K562 (cell line): ENCODE results near the gene PSMB2. TPM values are rescaled to one million over a fixed set of nuclear protein-coding genes. Genes with fewer than 3 reads are reported as not detected.
A peak's percentile ranks its signal among the peaks of the same experiment; 100 is the strongest.

Source experiments
- ARID1B ChIP-seq: fragments of 450-650 bp; IDR thresholded peaks from 2 replicates; pipeline ENCODE4 v1.6.1; 2016; ENCODE audit warnings: antibody characterized with exemption, mild to moderate bottlenecking, inconsistent platforms
- BCOR ChIP-seq: fragments of 450-650 bp; IDR thresholded peaks from 2 replicates; pipeline ENCODE4 v1.6.1; 2016
- E2F8 ChIP-seq: fragments of 450-650 bp; IDR thresholded peaks from 2 replicates; pipeline ENCODE4 v1.7.1; 2018; ENCODE audit warnings: mild to moderate bottlenecking, low read depth; ENCODE audit not compliant: partially characterized antibody
- FOXA3 ChIP-seq, 2 experiments: fragments of 450-650 bp in 1 of 2; sonication (generic) in 1 of 2; formaldehyde crosslinking; IDR thresholded peaks in 1 of 2; conservative IDR thresholded peaks in 1 of 2; 2 replicates each; pipeline versions ENCODE4 v1.4.0 to v1.8.0; 2020 to 2022; ENCODE audit warnings: mild to moderate bottlenecking in 2 of 2, missing genetic modification reagents in 1 of 2
- MAZ ChIP-seq, 2 experiments: fragments of 450-650 bp in 1 of 2; sonication (generic) in 1 of 2; formaldehyde crosslinking; IDR thresholded peaks in 1 of 2; conservative IDR thresholded peaks in 1 of 2; 2 replicates each; pipeline versions ENCODE4 v1.4.0 to v1.5.0; 2020; ENCODE audit warnings: mild to moderate bottlenecking in 1 of 2, missing genetic modification reagents in 1 of 2
- NCOA1 ChIP-seq: fragments of 450-650 bp; IDR thresholded peaks from 2 replicates; pipeline ENCODE4 v1.6.1; 2016; ENCODE audit warnings: low read depth
- RFX7 ChIP-seq: fragments of 250-450 bp; sonication (Bioruptor Pico); IDR thresholded peaks from 2 replicates; pipeline ENCODE4 v1.5.1; 2021; ENCODE audit warnings: mild to moderate bottlenecking
- SETDB1 ChIP-seq: IDR thresholded peaks from one replicate; pipeline ENCODE4 v1.6.1; 2012; ENCODE audit warnings: low read length, control low read depth, inconsistent platforms
- STAT5A ChIP-seq: IDR thresholded peaks from 2 replicates; pipeline ENCODE4 v1.6.1; 2012; ENCODE audit warnings: low read length, inconsistent platforms, borderline replicate concordance
- TRIM25 ChIP-seq: fragments of 450-650 bp; IDR thresholded peaks from 2 replicates; pipeline ENCODE4 v1.7.0; 2016; ENCODE audit warnings: borderline replicate concordance
- U2AF1 ChIP-seq: fragments of 200-400 bp; formaldehyde crosslinking; optimal IDR thresholded peaks from 2 replicates; pipeline ENCODE3; 2017; ENCODE audit warnings: mild to moderate bottlenecking, low read depth, low read length, moderate library complexity
- UBTF ChIP-seq, 2 experiments: IDR thresholded peaks; 2 replicates each; pipeline ENCODE4 v1.6.1; 2012; ENCODE audit warnings: improper control_type of control experiment in 2 of 2, low read depth in 2 of 2, low read length in 2 of 2, borderline replicate concordance in 1 of 2
- ZEB2 ChIP-seq: fragments of 450-650 bp; IDR thresholded peaks from 2 replicates; pipeline ENCODE4 v1.6.1; 2016
- polyA plus RNA-seq, 8 experiments: library from polyadenylated mRNA; depleted of rRNA in 4 of 8; stranded (reverse) in 5 of 8; unstranded in 3 of 8; fragments of >200 nt; fragmentation: Nextera tagmentation in 2 of 8; fragmentation: Illumina TruSeq in 1 of 8; extraction: Ambion mirVana in 2 of 8; extraction: Trizol in 1 of 8; gene quantifications; 2 replicates each; pipeline versions ENCODE4 v1.2.1 to v1.2.3, GENCODE V29; 2011 to 2014; ENCODE audit warnings: inconsistent platforms in 1 of 8, missing spikeins in 1 of 8
- total RNA-seq, 7 experiments: library from RNA; depleted of rRNA in 6 of 7; stranded (reverse); fragments of >200 nt in 6 of 7; fragmentation: Illumina TruSeq in 2 of 7; extraction: Trizol in 2 of 7; gene quantifications; 2 replicates each; pipeline versions ENCODE4 v1.2.1 to v1.2.3, GENCODE V29; 2011 to 2021; ENCODE audit warnings: low replicate concordance in 1 of 7
- TF ChIP-seq, protein P1 (sequence below), 2 experiments: IDR thresholded peaks; 2 replicates each; pipeline ENCODE4 v1.6.1; 2011; ENCODE audit warnings: borderline replicate concordance in 1 of 2, control low read depth in 1 of 2, low read depth in 1 of 2, low read length in 1 of 2, mild to moderate bottlenecking in 1 of 2, mixed read lengths in 1 of 2, moderate library complexity in 1 of 2; ENCODE audit not compliant: insufficient read depth in 1 of 2, insufficient read length in 1 of 2, poor library complexity in 1 of 2, severe bottlenecking in 1 of 2; ENCODE audit errors: extremely low read depth in 1 of 2
- TF ChIP-seq, protein P2 (sequence below): fragments of 450-650 bp; formaldehyde crosslinking; conservative IDR thresholded peaks from 2 replicates; pipeline ENCODE4 v1.4.0; 2022; ENCODE audit warnings: mild to moderate bottlenecking, missing genetic modification characterization
- TF ChIP-seq, protein P3 (sequence below): fragments of 250-450 bp; sonication (Bioruptor Pico); IDR thresholded peaks from 2 replicates; pipeline ENCODE4 v1.5.0; 2022; ENCODE audit warnings: mild to moderate bottlenecking

Gene PSMB2
- total and polyA plus RNA-seq, 9 of the 15 experiments (the other 6 are each of a cell fraction or from before 2014, with no cell fraction given): 71.7 to 543 (median 165) TPM

DNA sequence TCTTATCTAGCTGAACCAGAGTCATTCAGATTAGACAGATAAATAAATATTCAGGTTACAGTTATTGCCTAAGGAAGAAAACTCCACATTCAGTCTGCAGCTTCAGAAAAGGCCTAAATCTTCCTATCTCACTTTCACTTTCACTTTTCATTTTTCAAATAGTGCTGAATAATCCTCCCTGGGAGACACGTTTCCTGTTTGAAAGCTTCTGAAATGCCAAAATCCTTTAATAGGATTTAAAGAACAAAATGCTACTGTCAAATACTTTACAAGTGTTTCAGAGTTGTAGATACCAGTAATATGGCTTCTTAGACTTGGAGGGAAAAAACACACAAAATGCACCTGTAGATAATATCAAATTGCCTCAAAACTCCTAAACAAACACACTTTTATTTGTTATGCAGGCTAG, 3.9 kb downstream of the PSMB2 start (continued):
- no peak for TF ChIP-seq E2F8
- TF ChIP-seq UBTF (IDR thresholded peaks at IDR 0.05; ENCODE audit: borderline replicate concordance in 1 of 2, low read depth in 2 of 2, low read length in 2 of 2): no peak
- no peak for TF ChIP-seq NCOA1
- TF ChIP-seq, protein P1, sequence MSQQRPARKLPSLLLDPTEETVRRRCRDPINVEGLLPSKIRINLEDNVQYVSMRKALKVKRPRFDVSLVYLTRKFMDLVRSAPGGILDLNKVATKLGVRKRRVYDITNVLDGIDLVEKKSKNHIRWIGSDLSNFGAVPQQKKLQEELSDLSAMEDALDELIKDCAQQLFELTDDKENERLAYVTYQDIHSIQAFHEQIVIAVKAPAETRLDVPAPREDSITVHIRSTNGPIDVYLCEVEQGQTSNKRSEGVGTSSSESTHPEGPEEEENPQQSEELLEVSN (IDR thresholded peaks at IDR 0.05; ENCODE audit: borderline replicate concordance in 1 of 2, extremely low read depth in 1 of 2, insufficient read depth in 1 of 2, insufficient read length in 1 of 2, low read depth in 1 of 2, low read length in 1 of 2, poor library complexity in 1 of 2, severe bottlenecking in 1 of 2): no peak
- TF ChIP-seq, protein P2, sequence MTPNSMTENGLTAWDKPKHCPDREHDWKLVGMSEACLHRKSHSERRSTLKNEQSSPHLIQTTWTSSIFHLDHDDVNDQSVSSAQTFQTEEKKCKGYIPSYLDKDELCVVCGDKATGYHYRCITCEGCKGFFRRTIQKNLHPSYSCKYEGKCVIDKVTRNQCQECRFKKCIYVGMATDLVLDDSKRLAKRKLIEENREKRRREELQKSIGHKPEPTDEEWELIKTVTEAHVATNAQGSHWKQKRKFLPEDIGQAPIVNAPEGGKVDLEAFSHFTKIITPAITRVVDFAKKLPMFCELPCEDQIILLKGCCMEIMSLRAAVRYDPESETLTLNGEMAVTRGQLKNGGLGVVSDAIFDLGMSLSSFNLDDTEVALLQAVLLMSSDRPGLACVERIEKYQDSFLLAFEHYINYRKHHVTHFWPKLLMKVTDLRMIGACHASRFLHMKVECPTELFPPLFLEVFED: no peak
- no peak for TF ChIP-seq TRIM25
- no peak for TF ChIP-seq STAT5A
- TF ChIP-seq, protein P3, sequence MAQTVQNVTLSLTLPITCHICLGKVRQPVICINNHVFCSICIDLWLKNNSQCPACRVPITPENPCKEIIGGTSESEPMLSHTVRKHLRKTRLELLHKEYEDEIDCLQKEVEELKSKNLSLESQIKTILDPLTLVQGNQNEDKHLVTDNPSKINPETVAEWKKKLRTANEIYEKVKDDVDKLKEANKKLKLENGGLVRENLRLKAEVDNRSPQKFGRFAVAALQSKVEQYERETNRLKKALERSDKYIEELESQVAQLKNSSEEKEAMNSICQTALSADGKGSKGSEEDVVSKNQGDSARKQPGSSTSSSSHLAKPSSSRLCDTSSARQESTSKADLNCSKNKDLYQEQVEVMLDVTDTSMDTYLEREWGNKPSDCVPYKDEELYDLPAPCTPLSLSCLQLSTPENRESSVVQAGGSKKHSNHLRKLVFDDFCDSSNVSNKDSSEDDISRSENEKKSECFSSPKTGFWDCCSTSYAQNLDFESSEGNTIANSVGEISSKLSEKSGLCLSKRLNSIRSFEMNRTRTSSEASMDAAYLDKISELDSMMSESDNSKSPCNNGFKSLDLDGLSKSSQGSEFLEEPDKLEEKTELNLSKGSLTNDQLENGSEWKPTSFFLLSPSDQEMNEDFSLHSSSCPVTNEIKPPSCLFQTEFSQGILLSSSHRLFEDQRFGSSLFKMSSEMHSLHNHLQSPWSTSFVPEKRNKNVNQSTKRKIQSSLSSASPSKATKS (CRISPR knock-in tag): no peak
- no peak for TF ChIP-seq ZEB2
- 0 out of 4 replicates have a peak, but pooled peaks of 1 of the 2 experiments have one; percentile 23 for TF ChIP-seq MAZ (CRISPR knock-in tag; conservative IDR thresholded peaks at IDR 0.05 in 1 of 2, IDR thresholded peaks at IDR 0.05 in 1 of 2)
- no peak for TF ChIP-seq SETDB1
- TF ChIP-seq BCOR: no peak
- TF ChIP-seq FOXA3 (CRISPR knock-in tag; conservative IDR thresholded peaks at IDR 0.05 in 1 of 2, IDR thresholded peaks at IDR 0.05 in 1 of 2): no peak; a peak in 1 of 4 replicates
- peak; percentile 49; the same call in 1 of the 2 replicates for TF ChIP-seq ARID1B
- no peak for TF ChIP-seq U2AF1
- TF ChIP-seq RFX7 (CRISPR knock-in tag): no peak
